Lung microvascular endothelial cell (primary cell): Measurements from ENCODE around the gene HLA-B. TPM values are rescaled to one million over a fixed set of nuclear protein-coding genes. Genes with fewer than 3 reads are reported as not detected.
A peak's percentile ranks its signal among the peaks of the same experiment; 100 is the strongest.
"Not testable (repeated sequence)": the region's sequence is repeated elsewhere in the genome, so short reads cannot be mapped to it uniquely, and the experiment has no call there.

Experiments used
- DNase-seq, 2 donors: peaks; one replicate each; pipeline versions ENCODE4 v3.0.0 to v3.0.0-alpha.2; 2010; ENCODE audit warnings: low read depth in 2 of 2
- total RNA-seq: library from RNA; depleted of rRNA; stranded (reverse); fragments of >200 nt; gene quantifications from 2 replicates; pipeline ENCODE4 v1.2.1, GENCODE V29; 2014

Gene HLA-B
- total RNA-seq, result 153 and 307 TPM in 2 replicates

DNA sequence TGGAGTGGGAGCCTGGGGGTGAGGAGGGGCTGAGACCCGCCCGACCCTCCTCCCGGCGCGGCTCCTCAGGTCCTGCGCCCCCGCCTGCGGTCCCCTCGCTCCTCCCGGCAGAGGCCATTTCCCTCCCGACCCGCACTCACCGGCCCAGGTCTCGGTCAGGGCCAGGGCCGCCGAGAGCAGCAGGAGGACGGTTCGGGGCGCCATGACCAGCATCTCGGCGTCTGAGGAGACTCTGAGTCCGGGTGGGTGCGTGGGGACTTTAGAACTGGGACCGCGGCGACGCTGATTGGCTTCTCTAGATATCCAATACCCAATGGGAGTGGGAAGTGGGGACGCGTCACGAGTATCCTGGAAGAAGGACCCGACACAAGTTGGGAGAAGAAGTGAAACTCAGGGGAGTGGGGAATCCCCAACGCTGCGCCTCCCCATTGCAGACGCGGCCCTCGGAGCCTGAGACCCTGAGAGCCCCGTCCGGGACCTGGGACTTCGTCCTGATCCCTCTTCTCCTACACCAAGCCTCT, at the start of gene HLA-B:
HLA-B (minus strand) TSS at position 234 of the 521 bp plus-strand sequence; CDS start at position 213, 21 bp downstream.
- DNase-seq, result peak; percentile 91 to 93

GRCh38 chr6:31405996-31406395, 49.0 kb upstream of the HLA-B start:
- DNase-seq, result no peak

GRCh38 chr6:31404061-31404364, 47.0 kb upstream of the HLA-B start:
- not testable (repeated sequence) for DNase-seq

- peak; percentile 70 to 90 for DNase-seq
Observed at GRCh38 chr6:31403283-31404060, 46.5 kb upstream of the HLA-B start, which contains the start of gene MICA. Gene MICA (plus strand): TSS chr6:31403595. CDS start chr6:31403633, 38 bp downstream.

DNA sequence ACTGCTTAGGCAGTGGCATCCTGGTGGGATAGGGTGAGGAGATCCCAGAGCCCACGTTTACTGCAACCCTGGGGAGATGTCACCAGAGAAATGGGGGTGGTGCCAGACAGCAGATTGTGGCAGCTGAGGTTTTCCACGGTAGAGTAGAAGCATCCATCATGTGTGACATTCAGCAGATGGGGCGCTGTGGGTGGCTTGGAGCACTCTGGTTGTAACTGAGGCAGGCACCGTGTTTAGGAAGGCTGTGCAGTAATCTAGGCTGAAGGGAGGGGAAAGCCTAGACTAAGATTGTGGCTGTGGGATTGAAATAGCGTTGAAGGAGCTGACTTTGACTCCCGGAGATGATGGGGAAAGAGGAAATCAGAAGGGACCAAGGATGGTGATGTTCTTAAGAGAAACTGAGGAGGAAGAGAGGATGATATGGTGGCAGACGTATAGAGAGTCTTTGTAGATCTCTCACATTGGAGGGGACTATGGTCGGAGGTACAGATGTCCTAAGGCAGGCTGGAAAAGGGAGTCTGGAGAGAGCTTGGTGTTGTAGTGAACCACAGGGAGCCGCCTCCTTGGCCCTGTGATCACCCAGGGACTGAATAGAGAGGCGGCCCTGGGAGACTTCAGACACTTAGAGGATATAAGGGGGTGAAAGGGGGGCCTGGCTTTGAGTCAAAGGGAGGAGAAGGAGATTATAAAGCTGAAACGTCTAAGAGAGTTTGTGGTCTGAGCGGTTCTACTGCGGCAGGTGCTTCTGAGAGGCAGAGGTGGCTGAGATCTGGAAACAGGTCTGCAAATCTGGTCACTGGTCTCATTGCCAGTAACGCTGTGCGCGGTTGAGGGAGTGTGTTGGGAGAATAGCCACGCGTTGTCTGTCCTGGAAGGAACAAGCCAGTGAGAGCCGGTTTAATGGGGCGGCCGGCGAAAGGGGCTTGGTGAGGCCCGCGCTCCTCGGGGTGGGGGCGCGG, 45.6 kb upstream of the HLA-B start:
- DNase-seq, result peak in 1 of 2 donors; percentile 26

DNA sequence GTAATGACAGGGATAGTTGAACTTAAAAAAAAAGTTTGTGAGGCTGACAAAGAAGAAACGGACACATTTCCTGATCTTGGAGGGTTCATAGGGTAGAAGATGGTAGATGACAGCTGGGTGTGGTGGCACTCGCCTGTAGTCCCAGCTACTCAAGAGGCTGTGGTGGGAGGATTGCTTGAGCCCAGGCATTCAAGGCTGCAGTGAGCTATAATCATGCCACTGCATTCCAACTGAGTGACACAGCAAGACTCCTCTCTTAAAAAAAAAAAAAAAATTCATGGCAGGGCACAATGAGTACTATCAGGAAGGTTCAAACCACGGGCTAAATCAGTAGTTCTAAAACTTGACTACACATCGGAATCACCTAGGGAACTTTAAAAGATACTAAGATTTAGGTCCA, 44.4 kb upstream of the HLA-B start:
- peak; percentile 18 to 83 for DNase-seq

- DNase-seq, result peak; percentile 53 to 81
Observed at GRCh38 chr6:31400467-31401289, 43.7 kb upstream of the HLA-B start.

- DNase-seq, result peak; percentile 85 to 94
Observed at GRCh38 chr6:31399589-31400466, 42.8 kb upstream of the HLA-B start.

DNA sequence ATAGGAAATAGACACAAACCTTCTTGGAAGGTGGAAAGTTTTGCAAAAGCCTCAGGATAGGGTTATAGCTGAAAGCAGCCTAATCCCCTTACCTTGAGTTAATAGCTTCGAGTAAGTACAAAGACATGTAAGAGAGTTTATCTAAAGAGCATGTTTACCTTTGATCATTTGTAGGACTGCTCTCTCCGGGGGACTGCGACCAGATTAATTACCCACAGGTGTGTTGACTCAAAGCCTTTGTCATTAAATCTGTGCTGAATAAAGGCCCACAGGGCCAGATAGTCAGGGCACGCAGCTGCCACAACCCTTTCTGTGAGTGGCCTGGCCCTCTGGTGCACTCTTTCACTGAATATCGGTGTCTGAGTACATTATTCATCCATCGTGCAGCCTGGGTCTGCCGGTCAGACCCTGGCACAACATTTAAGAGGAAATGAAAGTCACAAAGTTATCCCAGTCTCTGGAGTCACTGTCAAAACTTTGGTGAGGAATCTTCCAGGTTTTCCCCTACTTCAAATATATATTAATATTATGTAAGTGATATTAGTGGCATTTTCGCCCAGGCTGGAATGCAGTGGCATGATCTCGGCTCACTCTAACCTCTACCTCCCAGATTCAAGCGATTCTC, 41.0 kb upstream of the HLA-B start:
- no peak for DNase-seq

DNA sequence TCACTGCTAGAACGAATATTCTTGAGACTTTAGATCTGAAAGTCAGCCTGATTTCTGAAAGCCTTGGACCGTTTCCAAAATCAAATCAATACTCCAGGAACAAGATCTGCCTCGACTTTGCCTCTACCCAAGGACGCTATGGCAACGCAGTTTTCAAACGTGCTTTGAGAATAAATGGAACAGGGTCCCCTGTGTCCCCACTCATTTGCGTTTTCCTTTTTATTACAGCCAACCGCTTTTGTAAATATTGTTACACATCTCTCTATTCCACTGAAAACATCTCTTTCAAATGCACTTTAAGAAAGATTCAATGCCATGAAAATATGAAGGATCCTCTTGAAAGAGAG, 40.1 kb upstream of the HLA-B start:
- DNase-seq, result not testable (repeated sequence)

DNA sequence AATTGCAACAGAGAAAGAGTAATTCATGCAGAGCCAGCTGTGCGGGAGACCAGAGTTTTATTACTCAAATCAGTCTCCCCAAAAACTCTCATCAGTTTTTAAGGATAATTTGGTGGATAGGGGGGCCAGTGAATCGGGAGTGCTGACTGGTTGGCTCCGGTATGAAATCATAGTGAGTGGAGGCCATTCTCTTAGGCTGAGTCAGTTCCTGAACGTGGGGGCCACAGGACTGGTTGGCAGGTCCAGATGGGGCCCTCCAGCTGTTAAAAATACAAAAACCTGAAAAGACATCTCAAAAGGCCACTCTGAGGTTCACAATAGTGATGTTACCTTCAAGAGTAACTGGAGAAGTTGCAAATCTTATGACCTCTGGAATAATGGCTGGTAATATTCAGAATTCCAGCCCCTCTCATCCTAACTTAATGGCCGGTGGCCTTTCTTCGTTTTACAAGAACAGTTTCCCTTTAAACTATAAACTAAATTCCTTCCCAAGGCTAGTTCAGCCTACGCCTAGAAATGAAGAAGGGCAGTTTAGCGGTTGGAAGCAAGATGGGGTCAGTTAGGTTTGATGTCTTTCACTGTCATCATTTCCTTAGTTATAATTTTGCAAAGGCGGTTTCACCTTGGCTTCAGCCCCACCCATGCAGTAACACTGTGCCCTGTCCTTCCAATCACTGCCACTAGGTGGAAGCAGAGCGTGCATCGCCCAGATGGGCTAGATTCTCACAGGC, 39.6 kb upstream of the HLA-B start:
- DNase-seq, result peak; percentile 48 to 76

DNA sequence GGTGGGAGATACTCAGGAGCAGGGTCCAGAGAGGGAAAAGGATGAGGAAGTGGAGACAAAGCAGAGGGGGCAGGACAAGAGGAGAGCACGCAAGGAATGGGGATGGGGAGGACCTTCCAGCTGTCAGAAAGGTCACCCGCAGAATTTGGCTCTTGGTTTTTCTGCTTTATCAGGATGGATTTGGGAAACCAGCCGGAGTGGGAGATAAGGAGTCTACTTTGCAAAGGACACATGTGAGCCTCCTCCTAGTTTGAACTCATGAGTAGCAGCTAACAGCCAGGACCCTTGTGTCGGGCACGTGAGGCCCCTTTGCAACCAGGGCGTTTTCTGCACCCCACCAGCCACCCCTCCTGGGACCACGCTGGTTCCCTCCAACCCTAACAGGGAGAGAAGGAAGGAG, 38.9 kb upstream of the HLA-B start:
- DNase-seq, result no peak

DNA sequence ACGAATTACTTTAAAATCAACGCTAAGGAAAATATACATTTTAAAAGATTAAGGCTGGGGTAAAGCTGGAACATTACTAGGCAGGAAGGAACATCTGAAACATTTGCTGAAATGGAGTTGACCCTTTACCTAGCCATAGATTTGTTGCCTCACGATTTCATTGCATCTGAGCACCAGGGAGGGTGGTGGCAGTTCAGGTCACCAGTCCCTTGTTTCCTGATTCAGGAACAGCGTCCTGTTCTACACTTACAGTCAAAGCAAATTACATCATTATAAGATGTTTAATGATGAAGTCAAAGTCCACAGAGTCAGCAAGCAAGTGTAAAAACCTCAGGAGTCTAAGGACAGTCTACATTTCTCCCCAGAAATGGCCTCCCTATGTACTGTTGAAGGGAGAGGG, 37.4 kb upstream of the HLA-B start:
- DNase-seq, result no peak

GRCh38 chr6:31393932-31394331, 37.0 kb upstream of the HLA-B start:
- no peak for DNase-seq

DNA sequence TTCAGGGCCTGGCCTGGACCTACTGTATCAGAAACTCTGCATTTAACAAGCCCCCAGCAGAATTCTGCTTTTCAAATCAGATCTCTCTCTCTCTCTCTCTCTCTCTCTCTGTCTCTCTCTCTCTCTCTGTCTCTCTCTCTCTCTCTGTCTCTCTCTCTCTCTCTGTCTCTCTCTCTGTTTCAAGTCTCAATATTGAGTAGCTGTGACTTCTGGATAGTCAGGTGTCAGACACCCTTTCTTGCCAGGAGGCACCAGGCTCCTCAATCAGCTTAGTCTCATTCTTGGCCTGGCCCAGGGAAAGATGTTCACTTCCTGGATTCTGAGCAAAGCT, 32.8 kb upstream of the HLA-B start:
- DNase-seq, result not testable (repeated sequence)

- not testable (repeated sequence) for DNase-seq
Observed at GRCh38 chr6:31388916-31389801, 32.2 kb upstream of the HLA-B start.

- DNase-seq, result no peak
Observed at GRCh38 chr6:31386977-31387376, 30.0 kb upstream of the HLA-B start.

DNA sequence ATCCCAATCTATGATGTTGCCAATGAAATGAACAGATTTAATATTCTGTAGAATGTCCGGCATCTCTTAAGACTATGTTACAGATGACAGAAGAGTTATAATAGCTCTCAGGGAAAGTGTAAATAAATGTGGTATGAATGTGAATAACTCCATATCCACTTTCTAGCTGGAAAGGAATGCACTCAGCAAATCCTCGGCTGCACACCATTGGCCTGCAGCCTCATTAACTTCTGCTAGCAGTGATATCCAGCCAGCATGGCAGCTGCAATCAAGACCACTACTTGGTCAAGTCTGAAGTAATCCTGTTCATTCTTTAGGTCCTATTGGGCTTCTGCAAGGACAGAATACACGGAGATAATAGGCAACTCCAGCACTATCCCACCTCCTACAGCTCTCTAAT, 29.1 kb upstream of the HLA-B start:
- DNase-seq, result no peak
